H1 (cell line): ENCODE results near the gene EMX1. TPM values are rescaled to one million over a fixed set of nuclear protein-coding genes. Genes with fewer than 3 reads are reported as not detected.
A peak's percentile ranks its signal among the peaks of the same experiment; 100 is the strongest.

Experiments used
- CTCF ChIA-PET: fragments of 300-600 bp; sonication (Branson Sonifier 250); formaldehyde crosslinking; loops from one replicate; lab custom pipeline; 2021; ENCODE audit not compliant: partially characterized antibody; lab: Charles Lee
- POLR2A ChIA-PET: fragments of 300-600 bp; sonication (Branson Sonifier 250); formaldehyde crosslinking; loops from one replicate; lab custom pipeline; 2021; ENCODE audit warnings: inconsistent platforms; ENCODE audit not compliant: partially characterized antibody; lab: Charles Lee
- DNase-seq, 2 experiments: peaks; one replicate each; pipeline versions ENCODE4 v3.0.0 to v3.0.0-alpha.2; 2010 to 2022; ENCODE audit warnings: low spot score in 2 of 2, low read depth in 1 of 2, mixed read lengths in 1 of 2
- FAIRE-seq: peaks from 2 replicates; lab custom pipeline; 2011; peaks lifted over from hg19 to GRCh38; lab: Jason Lieb, UNC
- H2AFZ ChIP-seq: 2 replicates; pipeline ENCODE4 v1.8.1; 2012; ENCODE audit warnings: low read length, inconsistent platforms
- H2AK5ac ChIP-seq: 2 replicates; pipeline ENCODE4 v1.6.1; 2013; ENCODE audit warnings: low read depth, low read length
- H2BK120ac ChIP-seq: replicated peaks from 2 replicates; pipeline ENCODE3; 2013; ENCODE audit warnings: low read depth, low read length, inconsistent platforms
- H2BK12ac ChIP-seq: 2 replicates; pipeline ENCODE4 v1.6.1; 2013; ENCODE audit warnings: low read depth, low read length
- H2BK15ac ChIP-seq: 2 replicates; pipeline ENCODE4 v1.6.1; 2013; ENCODE audit warnings: low read length
- H2BK20ac ChIP-seq: 2 replicates; pipeline ENCODE4 v1.6.1; 2013; ENCODE audit warnings: low read length
- H2BK5ac ChIP-seq: 2 replicates; pipeline ENCODE4 v1.6.1; 2013; ENCODE audit warnings: low read depth, low read length
- H3K14ac ChIP-seq: 2 replicates; pipeline ENCODE4 v1.6.1; 2013; ENCODE audit warnings: inconsistent platforms; ENCODE audit not compliant: insufficient read length
- H3K18ac ChIP-seq: 2 replicates; pipeline ENCODE4 v1.6.1; 2013; ENCODE audit warnings: low read length; ENCODE audit errors: extremely low read depth
- H3K23ac ChIP-seq: 2 replicates; pipeline ENCODE4 v1.6.1; 2013; ENCODE audit warnings: inconsistent platforms; ENCODE audit not compliant: insufficient read length
- H3K23me2 ChIP-seq: 2 replicates; pipeline ENCODE4 v1.6.1; 2013; ENCODE audit warnings: low read depth, low read length
- H3K27ac ChIP-seq: 2 replicates; pipeline ENCODE4 v1.6.1; 2011; ENCODE audit warnings: low read depth, low read length, inconsistent platforms
- H3K27me3 ChIP-seq, 4 experiments: replicated peaks in 1 of 4; 1 replicate in 1 of 4; 2 replicates in 3 of 4; pipeline versions ENCODE4 v1.6.1 to v1.8.1; 2011 to 2013; ENCODE audit warnings: low read length in 3 of 4, mild to moderate bottlenecking in 3 of 4, inconsistent platforms in 2 of 4, mixed read lengths in 2 of 4, moderate library complexity in 1 of 4; ENCODE audit not compliant: control insufficient read depth in 3 of 4, insufficient read depth in 3 of 4; ENCODE audit errors: extremely low read depth in 1 of 4
- H3K36me3 ChIP-seq, 4 experiments: 2 replicates each; pipeline versions ENCODE4 v1.6.1 to v1.8.1; 2011 to 2013; ENCODE audit warnings: mild to moderate bottlenecking in 4 of 4, low read length in 3 of 4, moderate library complexity in 2 of 4, control low read depth in 1 of 4, inconsistent platforms in 1 of 4; ENCODE audit not compliant: insufficient read depth in 4 of 4, control insufficient read depth in 2 of 4
- H3K4ac ChIP-seq: replicated peaks from 2 replicates; pipeline ENCODE3; 2013; ENCODE audit warnings: low read length, low read depth, mixed read lengths, inconsistent platforms; ENCODE audit not compliant: insufficient read length
- H3K4me1 ChIP-seq, 4 experiments: replicated peaks in 1 of 4; 1 replicate in 1 of 4; 2 replicates in 3 of 4; pipeline versions ENCODE4 v1.6.1 to v1.8.1; 2011 to 2013; ENCODE audit warnings: low read length in 3 of 4, inconsistent platforms in 2 of 4, mixed read lengths in 1 of 4; ENCODE audit not compliant: insufficient read depth in 4 of 4, control insufficient read depth in 3 of 4
- H3K4me2 ChIP-seq, 2 experiments: 2 replicates each; pipeline versions ENCODE4 v1.6.1 to v1.8.1; 2011 to 2013; ENCODE audit warnings: low read depth in 2 of 2, low read length in 2 of 2, control low read depth in 1 of 2, inconsistent platforms in 1 of 2, mild to moderate bottlenecking in 1 of 2; ENCODE audit not compliant: insufficient read depth in 1 of 2
- H3K4me3 ChIP-seq, 4 experiments: fragments of 200-600, 300-600 bp in 1 of 4; sonication (generic), shearing (Covaris generic), sonication (Bioruptor Twin) in 1 of 4; 2 replicates each; pipeline versions ENCODE4 v1.5.1 to v1.8.1; 2011 to 2016; ENCODE audit warnings: low read length in 4 of 4, low read depth in 3 of 4, control low read depth in 2 of 4, inconsistent platforms in 2 of 4, mild to moderate bottlenecking in 2 of 4, mixed read lengths in 1 of 4, moderate library complexity in 1 of 4; ENCODE audit not compliant: insufficient read depth in 2 of 4; ENCODE audit errors: extremely low read depth in 1 of 4
- H3K56ac ChIP-seq: replicated peaks from 2 replicates; pipeline ENCODE3; 2013; ENCODE audit warnings: low read depth, mild to moderate bottlenecking, mixed read lengths, low read length, inconsistent platforms; ENCODE audit not compliant: insufficient read length
- H3K79me1 ChIP-seq: 2 replicates; pipeline ENCODE4 v1.6.1; 2013; ENCODE audit warnings: low read depth, low read length, control low read depth
- H3K79me2 ChIP-seq, 2 experiments: 2 replicates each; pipeline versions ENCODE4 v1.6.1 to v1.8.1; 2012 to 2013; ENCODE audit warnings: low read length in 2 of 2, mild to moderate bottlenecking in 2 of 2, inconsistent platforms in 1 of 2; ENCODE audit not compliant: insufficient read depth in 2 of 2, control insufficient read depth in 1 of 2
- H3K9ac ChIP-seq, 4 experiments: replicated peaks in 1 of 4; 1 replicate in 1 of 4; 2 replicates in 3 of 4; pipeline versions ENCODE4 v1.6.1 to v1.8.1; 2011 to 2013; ENCODE audit warnings: low read depth in 3 of 4, low read length in 3 of 4, control low read depth in 2 of 4, mild to moderate bottlenecking in 2 of 4, moderate library complexity in 2 of 4, inconsistent platforms in 1 of 4; ENCODE audit errors: extremely low read depth in 1 of 4
- H3K9me3 ChIP-seq, 2 experiments: 2 replicates each; pipeline versions ENCODE4 v1.6.1 to v1.8.1; 2012 to 2013; ENCODE audit warnings: mild to moderate bottlenecking in 2 of 2, moderate library complexity in 2 of 2, control low read depth in 1 of 2, inconsistent platforms in 1 of 2, low read depth in 1 of 2, low read length in 1 of 2, mixed read lengths in 1 of 2; ENCODE audit not compliant: insufficient read depth in 2 of 2
- H4K20me1 ChIP-seq, 2 experiments: replicated peaks in 1 of 2; 2 replicates each; pipeline versions ENCODE3 to v1.8.1; 2011 to 2013; ENCODE audit warnings: inconsistent platforms in 2 of 2, low read length in 2 of 2, mild to moderate bottlenecking in 1 of 2; ENCODE audit not compliant: insufficient read depth in 2 of 2, control insufficient read depth in 1 of 2
- H4K5ac ChIP-seq: 2 replicates; pipeline ENCODE4 v1.6.1; 2013; ENCODE audit warnings: low read length, low read depth, mixed read lengths, inconsistent platforms; ENCODE audit not compliant: insufficient read length
- H4K8ac ChIP-seq: 2 replicates; pipeline ENCODE4 v1.8.0; 2013; ENCODE audit warnings: mild to moderate bottlenecking, moderate library complexity, low read length, inconsistent platforms; ENCODE audit not compliant: insufficient read depth; ENCODE audit errors: extremely low read depth
- H4K91ac ChIP-seq: replicated peaks from 2 replicates; pipeline ENCODE3; 2013; ENCODE audit warnings: low read length, mixed read lengths, inconsistent platforms; ENCODE audit not compliant: insufficient read length
- CEBPB ChIP-seq: IDR thresholded peaks from 2 replicates; pipeline ENCODE4 v1.6.1; 2012; ENCODE audit warnings: low read depth, low read length
- FOSL1 ChIP-seq: IDR thresholded peaks from 2 replicates; pipeline ENCODE4 v1.6.1; 2011; ENCODE audit warnings: mild to moderate bottlenecking, low read depth, low read length, moderate library complexity; ENCODE audit not compliant: insufficient read depth
- GABPA ChIP-seq: IDR thresholded peaks from 2 replicates; pipeline ENCODE4 v1.6.1; 2011; ENCODE audit warnings: mild to moderate bottlenecking, low read length, moderate library complexity, borderline replicate concordance; ENCODE audit not compliant: insufficient read depth
- KDM4A ChIP-seq: IDR thresholded peaks from one replicate; pipeline ENCODE4 v1.7.1; 2012; ENCODE audit warnings: low read depth, mild to moderate bottlenecking, moderate library complexity, low read length, inconsistent platforms; ENCODE audit not compliant: severe bottlenecking
- RBBP5 ChIP-seq: IDR thresholded peaks from 2 replicates; pipeline ENCODE4 v1.7.1; 2012; ENCODE audit warnings: low read depth, mild to moderate bottlenecking, inconsistent platforms, low read length, moderate library complexity, borderline replicate concordance
- SIX5 ChIP-seq: IDR thresholded peaks from 2 replicates; pipeline ENCODE4 v1.6.1; 2011; ENCODE audit warnings: mild to moderate bottlenecking, low read depth, low read length
- WGBS, 2 experiments: shearing (Covaris generic) in 1 of 2; methylation state at CpG; one replicate each; pipeline versions ENCODE4 v1.1.6 to v1.1.7; 2013 to 2015; ENCODE audit warnings: low lambda C conversion rate in 2 of 2, mixed read lengths in 2 of 2, inconsistent platforms in 1 of 2, low coverage in 1 of 2, missing lambda C conversion rate in 1 of 2; ENCODE audit not compliant: insufficient replicate concordance in 2 of 2, insufficient coverage in 1 of 2, insufficient read length in 1 of 2; ENCODE audit errors: extremely low coverage in 1 of 2, missing lambda C conversion rate in 1 of 2; 5-methylcytosine and 5-hydroxymethylcytosine counted together
- polyA plus RNA-seq, 7 experiments: library from polyadenylated mRNA; depleted of rRNA in 3 of 7; stranded (reverse) in 5 of 7; unstranded in 2 of 7; fragments of >200 nt in 5 of 7; fragments of 200-250 nt in 2 of 7; gene quantifications; 1 replicate in 5 of 7; 2 replicates in 1 of 7; 4 replicates in 1 of 7; pipeline versions ENCODE4 v1.2.1 to v1.2.3, GENCODE V29; 2011 to 2013; ENCODE audit warnings: missing spikeins in 2 of 7, mixed read lengths in 2 of 7
- total RNA-seq: library from RNA; stranded (reverse); fragmentation: NEBNext Ultra II Directional; extraction: Animal tissue kit (Norgen Biotek cat#: 25700); gene quantifications from 2 replicates; pipeline ENCODE4 v1.2.1, GENCODE V29; 2021

The EMX1 gene
- total and polyA plus RNA-seq, 2 of the 8 experiments (the other 6 are each of a cell fraction or from before 2014, with no cell fraction given), result 2.4 to 4.9 TPM

DNA sequence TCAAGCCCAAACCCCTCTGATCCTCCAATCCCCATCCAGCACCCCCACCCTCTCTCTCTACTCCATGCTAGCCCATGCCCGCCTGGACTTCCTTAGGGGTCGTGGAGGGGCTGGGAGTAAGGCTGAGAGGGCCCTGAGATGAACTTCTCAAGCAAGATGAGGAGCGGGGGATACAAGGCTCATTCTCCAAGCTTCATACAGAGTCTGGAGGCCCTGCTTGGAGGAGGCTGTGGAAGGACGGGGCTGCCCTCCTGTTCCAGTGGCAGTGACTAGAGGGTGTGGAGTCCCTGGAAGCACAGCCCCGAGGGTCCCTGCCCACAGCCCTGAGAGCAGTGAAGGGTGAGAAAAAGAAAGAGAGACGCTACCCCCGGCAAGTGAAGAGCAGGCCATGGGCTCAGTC is 45.6 kb downstream of the EMX1 start:
- peak overlapping the region; percentile 93 for H4K91ac ChIP-seq
- POLR2A ChIA-PET, result interaction anchor here (1.3 to 3.5 kb wide), 6 partner anchors 10 to 48 kb away, joined by 3 to 29 read pairs (median 8); partner anchors contain the start of gene EMX1
- no peaks in the 10 kb centered on the region for H3K36me3 ChIP-seq
- H3K9ac ChIP-seq, result no peak overlapping the region; a peak in 2 of 7 replicates
- CTCF ChIA-PET, result interaction anchor here (0.6 to 11.9 kb wide), 21 partner anchors 8 to 280 kb away, joined by 3 to 166 read pairs (median 7); partner anchors contain the start of genes EMX1 and SPR
- H2BK120ac ChIP-seq, result peak overlapping the region; percentile 33
- H3K14ac ChIP-seq, result no peak overlapping the region
- 0 out of 8 replicates have a peak overlapping the region, but pooled peaks of 1 of the 4 experiments have one; percentile 2 for H3K4me3 ChIP-seq
- H2BK12ac ChIP-seq, result peak overlapping the region; percentile 94
- peak overlapping the region; percentile 26 for H4K5ac ChIP-seq
- peaks cover 12 to 26% (median 22%) of the 10 kb centered on the region in 4 experiments for H3K4me1 ChIP-seq
- FAIRE-seq (no peak), DNase-seq (no peak)
- H4K20me1 ChIP-seq, result no peaks in the 10 kb centered on the region
- H2AFZ ChIP-seq, result no peak overlapping the region
- H3K4me2 ChIP-seq, result peak overlapping the region; percentile 20 to 49; a peak in 3 of 4 replicates
- 0 out of 2 replicates have a peak overlapping the region, but pooled peaks have one; percentile 90 for H2BK15ac ChIP-seq
- H3K27ac ChIP-seq, result peak overlapping the region; percentile 49; the same call in 1 of the 2 replicates
- peak overlapping the region; percentile 64; the same call in 1 of the 2 replicates for H2BK20ac ChIP-seq
- H3K4ac ChIP-seq, result peak overlapping the region; percentile 49
- TF ChIP-seq CEBPB, result no peak
- no peak for TF ChIP-seq GABPA
- TF ChIP-seq RBBP5, result no peak
- TF ChIP-seq FOSL1, result no peak
- TF ChIP-seq KDM4A, result no peak
- TF ChIP-seq SIX5, result no peak
- H3K79me2 ChIP-seq, result no peaks in the 10 kb centered on the region
- no peak overlapping the region for H4K8ac ChIP-seq
- no peaks in the 10 kb centered on the region for H3K79me1 ChIP-seq
- H2AK5ac ChIP-seq, result peak overlapping the region; percentile 82; the same call in 1 of the 2 replicates
- H3K18ac ChIP-seq, result peak overlapping the region; percentile 94
- no peak overlapping the region for H3K23ac ChIP-seq
- no peak overlapping the region for H3K56ac ChIP-seq
- no peaks in the 10 kb centered on the region for H3K23me2 ChIP-seq
- H3K27me3 ChIP-seq, result peaks cover 0 to 5% (median 0%) of the 10 kb centered on the region in 4 experiments; a peak in 1 of 7 replicates
- peak overlapping the region; percentile 82 for H2BK5ac ChIP-seq
- 61% methylated on average over 7 of the region's 7 CpGs; no CpG with 5 or more reads in 1 of the 2 experiments for WGBS, 2 experiments
- H3K9me3 ChIP-seq, result no peaks in the 10 kb centered on the region
